BLaER1 (cell line): Measurements from ENCODE around the gene KRT23.

Experiments used
- H3K27ac ChIP-seq: shearing (Covaris generic); formaldehyde crosslinking; 2 replicates; pipeline ENCODE4 v1.8.1; 2022
- H3K27me3 ChIP-seq: shearing (Covaris generic); formaldehyde crosslinking; 2 replicates; pipeline ENCODE4 v1.8.1; 2022
- H3K36me3 ChIP-seq: shearing (Covaris generic); formaldehyde crosslinking; 2 replicates; pipeline ENCODE4 v1.8.1; 2022
- H3K4me1 ChIP-seq: shearing (Covaris generic); formaldehyde crosslinking; 2 replicates; pipeline ENCODE4 v1.8.1; 2022
- H3K4me2 ChIP-seq: shearing (Covaris generic); formaldehyde crosslinking; 2 replicates; pipeline ENCODE4 v1.8.1; 2022
- H3K4me3 ChIP-seq: shearing (Covaris generic); formaldehyde crosslinking; 2 replicates; pipeline ENCODE4 v1.8.1; 2022
- H3K9ac ChIP-seq: shearing (Covaris generic); formaldehyde crosslinking; 2 replicates; pipeline ENCODE4 v1.8.1; 2022
- H3K9me3 ChIP-seq: shearing (Covaris generic); formaldehyde crosslinking; 2 replicates; pipeline ENCODE4 v1.8.1; 2022
- H4K20me1 ChIP-seq: shearing (Covaris generic); formaldehyde crosslinking; 2 replicates; pipeline ENCODE4 v1.8.1; 2022
- Cebpa-rat ChIP-seq: shearing (Covaris generic); IDR thresholded peaks from 2 replicates; pipeline ENCODE4 v1.8.1; 2022

KRT23 gene

DNA sequence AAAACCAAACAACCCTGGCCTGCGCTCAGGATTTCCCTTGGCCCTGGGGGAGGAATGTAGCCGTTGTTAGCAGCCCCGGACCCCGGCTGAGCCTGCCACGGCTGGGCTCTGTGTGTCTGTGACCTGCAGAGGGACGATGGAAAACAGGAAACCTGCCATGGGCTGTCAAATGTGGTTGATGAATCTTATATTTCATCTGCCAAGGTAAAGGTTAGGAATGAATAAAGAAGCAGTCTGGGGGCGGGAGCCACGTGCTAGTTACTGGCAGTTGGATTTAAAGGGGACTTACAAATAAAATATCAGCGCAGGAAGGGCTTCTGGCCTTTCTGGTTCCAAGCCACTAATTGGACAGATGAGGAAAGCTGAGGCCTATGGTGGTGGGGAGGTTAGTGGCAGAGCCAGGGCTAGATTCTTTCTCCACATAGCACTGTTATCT, at the start of gene KRT23:
TSS of gene KRT23 (minus strand) at position 263 of the 436 bp plus-strand sequence. CDS start 1,043 bp downstream, outside the sequence.
- Histone ChIP-seq H3K4me2 (no peak within 1 kb of the TSS), H4K20me1 (no peaks in the 10 kb centered on the region), H3K9ac (no peak within 1 kb of the TSS), H3K27ac (no peak within 1 kb of the TSS), H3K36me3 (no peaks in the 10 kb centered on the region), H3K4me3 (no peak within 1 kb of the TSS), H3K27me3 (no peaks in the 10 kb centered on the region), H3K9me3 (no peaks in the 10 kb centered on the region), H3K4me1 (no peaks in the 10 kb centered on the region)
- TF ChIP-seq Cebpa-rat: no peak

DNA sequence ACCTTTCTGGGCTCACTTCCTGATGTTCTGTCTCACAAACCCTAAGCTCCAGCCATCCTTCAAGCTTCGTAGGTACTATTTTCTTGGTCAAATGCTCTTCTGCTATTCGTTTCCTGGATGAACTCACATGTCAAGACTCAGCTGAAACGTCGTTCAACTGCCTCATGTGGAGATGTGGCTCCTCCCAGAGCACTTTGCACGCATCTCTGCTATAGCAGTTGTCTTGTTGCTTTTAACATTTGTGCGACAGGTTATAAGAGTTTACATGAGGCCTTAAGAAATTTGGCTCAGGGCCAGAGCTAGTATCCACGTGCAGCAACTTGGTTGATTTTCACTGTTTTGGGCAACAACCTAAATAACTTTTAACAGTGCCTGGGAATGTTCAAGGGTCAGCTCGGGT, 49.5 kb upstream of the KRT23 start:
- TF ChIP-seq Cebpa-rat: no peak
- H3K27me3 ChIP-seq: no peaks in the 10 kb centered on the region

DNA sequence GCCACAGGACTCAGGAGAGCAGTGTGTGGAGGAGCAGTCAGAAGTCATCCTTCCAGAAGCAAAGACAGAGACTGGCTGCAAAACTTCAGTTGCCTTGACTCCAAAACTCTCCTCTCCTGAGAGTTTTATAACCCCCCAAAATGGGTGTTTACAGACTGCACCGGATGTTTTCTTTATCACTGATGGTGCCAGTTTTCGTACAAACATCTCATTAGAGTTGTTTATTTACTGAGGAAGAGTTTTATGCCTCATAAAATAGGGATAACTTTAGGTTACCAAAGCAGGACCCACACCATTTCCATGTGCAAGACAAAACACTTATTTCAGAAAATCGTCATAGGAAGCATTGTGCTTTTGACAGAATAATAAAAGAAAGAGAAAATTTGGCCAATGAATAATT, 46.8 kb upstream of the KRT23 start, which contains the start of gene KRT40:
TSS of gene KRT40 (minus strand) at position 101 of the 400 bp plus-strand sequence. CDS start at position 48, 53 bp downstream.
- Histone ChIP-seq H3K9ac (no peak within 1 kb of the TSS), H3K36me3 (no peaks in the 10 kb centered on the region), H4K20me1 (no peaks in the 10 kb centered on the region), H3K27ac (no peak within 1 kb of the TSS), H3K9me3 (no peaks in the 10 kb centered on the region), H3K27me3 (no peaks in the 10 kb centered on the region), H3K4me2 (no peak within 1 kb of the TSS), H3K4me3 (no peak within 1 kb of the TSS), H3K4me1 (no peaks in the 10 kb centered on the region)
- no peak for TF ChIP-seq Cebpa-rat

More for the DNA sequence above, 49.5 kb upstream of the KRT23 start:
- Histone ChIP-seq H3K36me3 (no peaks in the 10 kb centered on the region), H3K27ac (no peak overlapping the region), H3K9ac (no peak overlapping the region), H3K4me1 (no peaks in the 10 kb centered on the region), H3K4me2 (no peak overlapping the region), H3K4me3 (no peak overlapping the region), H3K9me3 (no peaks in the 10 kb centered on the region), H4K20me1 (no peaks in the 10 kb centered on the region)

- H3K27me3 ChIP-seq: no peaks in the 10 kb centered on the region
- H4K20me1 ChIP-seq: no peaks in the 10 kb centered on the region
- TF ChIP-seq Cebpa-rat: no peak
- no peak overlapping the region for H3K4me3 ChIP-seq
- no peak overlapping the region for H3K4me2 ChIP-seq
- no peak overlapping the region for H3K9ac ChIP-seq
- H3K27ac ChIP-seq: no peak overlapping the region
- H3K36me3 ChIP-seq: no peaks in the 10 kb centered on the region
- H3K9me3 ChIP-seq: no peaks in the 10 kb centered on the region
- H3K4me1 ChIP-seq: no peaks in the 10 kb centered on the region
These were observed 43.7 kb upstream of the KRT23 start for GRCh38 chr17:40981115-40981514.

GRCh38 chr17:40980596-40980995, 43.1 kb upstream of the KRT23 start:
- Histone ChIP-seq H3K9me3 (no peaks in the 10 kb centered on the region), H3K27ac (no peak overlapping the region), H3K4me3 (no peak overlapping the region), H3K4me2 (no peak overlapping the region), H3K9ac (no peak overlapping the region), H3K27me3 (no peaks in the 10 kb centered on the region), H3K36me3 (no peaks in the 10 kb centered on the region), H4K20me1 (no peaks in the 10 kb centered on the region), H3K4me1 (no peaks in the 10 kb centered on the region)
- TF ChIP-seq Cebpa-rat: no peak

GRCh38 chr17:40980117-40980516, 42.7 kb upstream of the KRT23 start:
- Histone ChIP-seq H3K4me2 (no peak overlapping the region), H3K27me3 (no peaks in the 10 kb centered on the region), H3K4me3 (no peak overlapping the region), H3K27ac (no peak overlapping the region), H4K20me1 (no peaks in the 10 kb centered on the region), H3K9me3 (no peaks in the 10 kb centered on the region), H3K4me1 (no peaks in the 10 kb centered on the region), H3K9ac (no peak overlapping the region), H3K36me3 (no peaks in the 10 kb centered on the region)
- TF ChIP-seq Cebpa-rat: no peak

GRCh38 chr17:40978575-40979151, 41.2 kb upstream of the KRT23 start:
- no peak overlapping the region for H3K27ac ChIP-seq

GRCh38 chr17:40975516-40975915, 38.1 kb upstream of the KRT23 start:
- H3K4me3 ChIP-seq: no peak overlapping the region
- H3K4me2 ChIP-seq: no peak overlapping the region
- TF ChIP-seq Cebpa-rat: no peak
- no peaks in the 10 kb centered on the region for H3K9me3 ChIP-seq
- no peaks in the 10 kb centered on the region for H3K4me1 ChIP-seq
- no peaks in the 10 kb centered on the region for H3K36me3 ChIP-seq
- no peaks in the 10 kb centered on the region for H4K20me1 ChIP-seq
- no peak overlapping the region for H3K9ac ChIP-seq
- H3K27me3 ChIP-seq: no peaks in the 10 kb centered on the region
- H3K27ac ChIP-seq: no peak overlapping the region

More at GRCh38 chr17:40978575-40979151, 41.2 kb upstream of the KRT23 start:
- no peak overlapping the region for H3K9ac ChIP-seq
- no peaks in the 10 kb centered on the region for H3K27me3 ChIP-seq
- H3K4me1 ChIP-seq: no peaks in the 10 kb centered on the region
- no peaks in the 10 kb centered on the region for H4K20me1 ChIP-seq
- TF ChIP-seq Cebpa-rat: no peak
- no peak overlapping the region for H3K4me2 ChIP-seq
- no peak overlapping the region for H3K4me3 ChIP-seq
- no peaks in the 10 kb centered on the region for H3K36me3 ChIP-seq
- no peaks in the 10 kb centered on the region for H3K9me3 ChIP-seq

DNA sequence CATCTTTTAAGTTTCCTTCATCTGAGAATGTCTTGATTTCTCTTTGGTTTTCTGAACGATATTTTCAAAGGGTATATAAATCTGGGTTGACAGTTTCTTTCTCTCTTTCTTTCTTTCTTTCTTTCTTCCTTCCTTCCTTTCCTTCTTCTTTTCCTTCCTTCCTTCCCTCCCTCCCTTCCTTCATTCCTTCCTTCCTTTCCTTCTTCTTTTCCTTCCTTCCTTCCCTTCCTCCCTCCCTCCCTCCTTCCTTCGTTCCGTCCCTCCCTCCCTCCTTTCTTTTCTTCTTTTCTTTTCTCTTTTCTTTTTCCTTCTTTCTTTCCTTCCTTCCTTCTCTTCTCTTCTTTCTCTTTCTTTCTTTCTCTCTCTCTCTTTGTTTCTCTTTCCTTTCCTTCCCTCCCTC, 36.9 kb upstream of the KRT23 start:
- Histone ChIP-seq H3K36me3 (no peaks in the 10 kb centered on the region), H4K20me1 (no peaks in the 10 kb centered on the region), H3K4me3 (no peak overlapping the region), H3K9ac (no peak overlapping the region), H3K27me3 (no peaks in the 10 kb centered on the region), H3K9me3 (no peaks in the 10 kb centered on the region), H3K27ac (no peak overlapping the region), H3K4me1 (no peaks in the 10 kb centered on the region), H3K4me2 (no peak overlapping the region)
- TF ChIP-seq Cebpa-rat: no peak

- no peaks in the 10 kb centered on the region for H4K20me1 ChIP-seq
- H3K4me1 ChIP-seq: no peaks in the 10 kb centered on the region
- TF ChIP-seq Cebpa-rat: no peak
- H3K27ac ChIP-seq: no peak overlapping the region
- H3K27me3 ChIP-seq: no peaks in the 10 kb centered on the region
- H3K9ac ChIP-seq: no peak overlapping the region
- H3K4me2 ChIP-seq: no peak overlapping the region
- H3K9me3 ChIP-seq: no peaks in the 10 kb centered on the region
- no peak overlapping the region for H3K4me3 ChIP-seq
- no peaks in the 10 kb centered on the region for H3K36me3 ChIP-seq
These were observed 30.1 kb upstream of the KRT23 start for GRCh38 chr17:40967582-40967981.

DNA sequence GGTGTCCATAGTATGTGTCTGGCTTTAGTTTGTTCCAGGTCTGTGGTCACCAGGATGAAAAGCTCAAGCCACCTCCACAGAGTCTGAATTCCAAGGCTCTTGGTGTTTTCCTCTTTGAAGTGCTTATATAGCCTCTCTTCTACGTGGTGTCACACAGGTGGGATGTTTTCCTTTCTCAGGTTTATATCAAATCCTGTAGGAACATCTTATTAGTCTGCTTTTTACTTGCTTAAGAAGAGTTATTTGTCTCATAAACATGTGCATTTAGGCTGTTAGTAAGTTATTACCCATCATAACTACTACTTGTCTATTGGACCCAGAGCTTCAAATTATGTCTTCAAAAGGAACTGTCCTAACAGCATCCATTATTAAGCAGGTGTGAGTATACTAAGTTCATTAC, 29.4 kb upstream of the KRT23 start, which contains the start of gene KRT39:
TSS of gene KRT39 (minus strand) at position 101 of the 400 bp plus-strand sequence. CDS start at position 9, 92 bp downstream.
- Histone ChIP-seq H3K4me1 (no peaks in the 10 kb centered on the region), H3K27ac (no peak within 1 kb of the TSS), H4K20me1 (no peaks in the 10 kb centered on the region), H3K4me2 (no peak within 1 kb of the TSS), H3K36me3 (no peaks in the 10 kb centered on the region), H3K4me3 (no peak within 1 kb of the TSS), H3K27me3 (no peaks in the 10 kb centered on the region), H3K9me3 (no peaks in the 10 kb centered on the region), H3K9ac (no peak within 1 kb of the TSS)
- no peak for TF ChIP-seq Cebpa-rat
